Right lobe of liver (tissue), 6 donors: ENCODE data around the gene EHD1. TPM values are rescaled to one million over a fixed set of nuclear protein-coding genes. Genes with fewer than 3 reads are reported as not detected.

ENCODE experiments used
- ATAC-seq, 4 donors: fragments of 200-7000 bp; cut with Tn5 transposase; one replicate each; pipeline ENCODE4 v1.9.1; 2020; ENCODE audit warnings: mild to moderate bottlenecking in 4 of 4, moderate library complexity in 4 of 4
- DNase-seq, 3 donors: peaks; one replicate each; pipeline ENCODE4 v3.0.0-alpha.2; 2020
- H3K27ac ChIP-seq, 3 donors: fragments of 200-600 bp; one replicate each; pipeline ENCODE4 v1.8.0; 2022
- H3K27me3 ChIP-seq, 2 donors: fragments of 200-600 bp; one replicate each; pipeline ENCODE4 v1.8.0; 2022
- H3K36me3 ChIP-seq, 4 donors: fragments of 200-600 bp; sonication (generic) in 1 of 4; one replicate each; pipeline versions ENCODE4 v1.5.1 to v1.8.0; 2017 to 2022; ENCODE audit warnings: control low read depth in 1 of 4
- H3K4me1 ChIP-seq, 4 donors: fragments of 200-600 bp; sonication (generic) in 1 of 4; one replicate each; pipeline versions ENCODE4 v1.5.1 to v1.8.0; 2017 to 2022; ENCODE audit warnings: control low read depth in 1 of 4
- H3K4me3 ChIP-seq, 3 donors: fragments of 200-600 bp; one replicate each; pipeline ENCODE4 v1.8.0; 2022
- H3K9me3 ChIP-seq, 4 donors: fragments of 200-600 bp; sonication (generic) in 1 of 4; one replicate each; pipeline versions ENCODE4 v1.5.1 to v1.8.0; 2017 to 2022; ENCODE audit warnings: control low read depth in 1 of 4
- POLR2A ChIP-seq: fragments of 450-650 bp; IDR thresholded peaks from one replicate; pipeline ENCODE4 v1.6.1; 2017; ENCODE audit warnings: antibody characterized with exemption, mild to moderate bottlenecking
- WGBS: methylation state at CpG from one replicate; pipeline ENCODE4 v1.1.6; 2018; ENCODE audit warnings: low coverage, low lambda C conversion rate; ENCODE audit not compliant: insufficient coverage; ENCODE audit errors: missing lambda C conversion rate; 5-methylcytosine and 5-hydroxymethylcytosine counted together
- intact Hi-C, 2 donors: fragments of 100-400 bp; cut with DNase I; formaldehyde crosslinking; loops; one replicate each; pipeline versions ENCODE4 v1.11.2 to v1.14.1; 2022
- total RNA-seq, 6 experiments: library from RNA; depleted of rRNA in 2 of 6; stranded (reverse); fragments of >200 nt in 2 of 6; fragmentation: NEBNext Ultra II Directional in 3 of 6; extraction: Animal tissue kit (Norgen Biotek cat#: 25700) in 3 of 6; gene quantifications; one replicate each; pipeline versions ENCODE4 v1.1.0 to v1.2.4, GENCODE V29; 2016 to 2023
- TF ChIP-seq, protein P1 (sequence below), 4 donors: fragments of 200-600 bp in 3 of 4; fragments of 450-650 bp in 1 of 4; IDR thresholded peaks; one replicate each; pipeline versions ENCODE4 v1.5.1 to v1.8.0; 2016 to 2022; ENCODE audit warnings: antibody characterized with exemption in 4 of 4, mild to moderate bottlenecking in 2 of 4
- donor health status: DM: no; HTN: yes; CAD: no.
- donor health status: DM: no; HTN: no; CAD: no.
- donor health status: DM: no; HTN: no; CAD: no.
- donor health status: DM: no; HTN: yes; CAD: no.
- donor health status: DM: no; HTN: yes; CAD: no.

Gene EHD1
- total RNA-seq, 6 experiments from 2014 or later = 18.8 to 36.1 (median 26.3) TPM

DNA sequence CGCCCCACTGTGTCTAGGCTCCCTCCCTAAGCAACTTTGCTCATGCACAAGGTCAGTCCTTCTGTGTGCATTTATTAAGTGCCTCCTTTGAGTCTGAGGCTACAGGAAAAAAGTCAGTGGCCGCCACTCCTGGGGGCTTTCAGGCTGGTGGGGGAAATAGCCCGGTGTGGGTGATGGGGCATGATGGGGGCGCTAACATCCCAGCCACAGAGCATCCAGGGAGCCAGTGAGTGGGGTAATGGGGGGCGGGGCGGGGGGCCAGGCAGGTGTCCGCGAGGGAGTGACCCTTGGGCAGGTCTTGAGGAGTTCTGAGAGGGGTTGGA, 9.9 kb upstream of the EHD1 start:
- 21% methylated on average over 4 of the region's 8 CpGs for WGBS
- no peaks in the 10 kb centered on the region for H3K9me3 ChIP-seq
- DNase-seq (no peak), ATAC-seq (no peak)
- peaks cover 0 to 46% (median 8%) of the 10 kb centered on the region in 4 donors for H3K4me1 ChIP-seq
- intact Hi-C loops = no loop called here
- H3K36me3 ChIP-seq = no peaks in the 10 kb centered on the region
- H3K4me3 ChIP-seq = no peak overlapping the region
- TF ChIP-seq POLR2A = no peak
- TF ChIP-seq, protein P1, sequence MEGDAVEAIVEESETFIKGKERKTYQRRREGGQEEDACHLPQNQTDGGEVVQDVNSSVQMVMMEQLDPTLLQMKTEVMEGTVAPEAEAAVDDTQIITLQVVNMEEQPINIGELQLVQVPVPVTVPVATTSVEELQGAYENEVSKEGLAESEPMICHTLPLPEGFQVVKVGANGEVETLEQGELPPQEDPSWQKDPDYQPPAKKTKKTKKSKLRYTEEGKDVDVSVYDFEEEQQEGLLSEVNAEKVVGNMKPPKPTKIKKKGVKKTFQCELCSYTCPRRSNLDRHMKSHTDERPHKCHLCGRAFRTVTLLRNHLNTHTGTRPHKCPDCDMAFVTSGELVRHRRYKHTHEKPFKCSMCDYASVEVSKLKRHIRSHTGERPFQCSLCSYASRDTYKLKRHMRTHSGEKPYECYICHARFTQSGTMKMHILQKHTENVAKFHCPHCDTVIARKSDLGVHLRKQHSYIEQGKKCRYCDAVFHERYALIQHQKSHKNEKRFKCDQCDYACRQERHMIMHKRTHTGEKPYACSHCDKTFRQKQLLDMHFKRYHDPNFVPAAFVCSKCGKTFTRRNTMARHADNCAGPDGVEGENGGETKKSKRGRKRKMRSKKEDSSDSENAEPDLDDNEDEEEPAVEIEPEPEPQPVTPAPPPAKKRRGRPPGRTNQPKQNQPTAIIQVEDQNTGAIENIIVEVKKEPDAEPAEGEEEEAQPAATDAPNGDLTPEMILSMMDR (IDR thresholded peaks at IDR 0.05) = no peak
- H3K27me3 ChIP-seq = no peaks in the 10 kb centered on the region
- H3K27ac ChIP-seq = peak overlapping the region in 1 of 3 donors; percentile 37

DNA sequence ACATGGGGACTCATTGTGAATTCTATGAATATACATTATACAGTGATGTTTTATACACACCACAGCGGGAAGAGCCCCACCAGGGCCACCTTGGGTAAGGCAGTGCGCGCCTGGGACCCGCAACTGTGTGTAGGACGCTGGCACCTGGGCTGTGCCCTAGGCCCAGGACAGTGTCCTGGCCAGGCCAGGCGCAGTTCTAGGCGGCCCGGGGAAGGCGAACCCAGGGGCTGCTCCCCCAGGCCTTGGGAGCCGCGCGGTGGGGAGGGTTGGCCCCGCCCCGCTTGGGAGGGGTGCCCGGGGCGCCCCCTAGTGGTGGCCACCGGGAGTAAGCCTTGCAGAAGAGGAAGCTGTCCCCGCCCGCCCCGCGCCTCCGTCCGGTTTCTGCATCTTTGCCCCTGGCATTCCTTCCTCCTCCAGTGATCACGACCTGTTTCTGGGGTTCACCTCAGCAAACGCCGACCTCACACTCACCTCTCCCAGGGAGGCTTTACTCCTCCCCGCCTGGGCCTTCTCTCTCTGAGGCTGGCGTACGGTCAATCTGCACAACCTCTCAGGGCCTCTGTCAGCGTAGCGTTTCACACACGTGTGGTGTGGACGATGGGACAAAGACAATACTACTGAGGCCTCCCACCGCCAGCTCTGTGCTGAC, 9.5 kb upstream of the EHD1 start:
- no peak overlapping the region for H3K4me3 ChIP-seq
- peak; percentile 73 to 83 (median 76) for ATAC-seq
- H3K9me3 ChIP-seq = no peaks in the 10 kb centered on the region
- DNase-seq = peak; percentile 87 to 89 (median 88)
- peak overlapping the region in 1 of 3 donors; percentile 37 for H3K27ac ChIP-seq
- 2% methylated on average over 7 of the region's 34 CpGs for WGBS
- H3K27me3 ChIP-seq = no peaks in the 10 kb centered on the region
- H3K4me1 ChIP-seq = peaks cover 0 to 46% (median 8%) of the 10 kb centered on the region in 4 donors
- TF ChIP-seq, protein P1 (IDR thresholded peaks at IDR 0.05) = peak; percentile 89 to 99 (median 98)
- TF ChIP-seq POLR2A = no peak
- intact Hi-C loops = no loop called here
- no peaks in the 10 kb centered on the region for H3K36me3 ChIP-seq

DNA sequence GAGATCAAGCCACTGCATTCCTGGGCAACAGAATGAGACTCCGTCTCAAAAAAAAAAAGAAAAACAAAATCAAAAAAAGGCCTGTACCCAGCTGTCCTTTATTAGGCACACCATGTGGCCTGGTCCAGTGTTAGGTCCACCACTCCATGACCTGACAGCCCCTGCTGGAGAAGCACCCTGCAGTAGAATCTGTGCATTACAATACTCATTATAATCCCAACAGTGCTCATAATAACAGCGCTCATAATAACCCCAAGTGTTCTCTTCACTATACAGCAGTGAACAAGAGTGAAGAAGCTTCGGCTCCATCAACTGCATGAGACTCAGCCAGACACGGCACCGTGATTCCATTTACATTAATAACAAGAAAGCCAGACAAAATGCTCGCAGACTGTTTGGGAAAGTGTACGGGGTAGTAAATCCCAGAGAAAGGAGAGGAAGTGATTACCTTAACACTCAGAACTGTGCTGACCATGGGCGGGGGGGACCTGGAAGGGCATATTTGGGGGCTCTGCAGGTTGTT, 8.9 kb upstream of the EHD1 start:
- Histone ChIP-seq H3K4me1 (peaks cover 0 to 46% (median 8%) of the 10 kb centered on the region in 4 donors), H3K9me3 (no peaks in the 10 kb centered on the region), H3K36me3 (no peaks in the 10 kb centered on the region), H3K4me3 (no peak overlapping the region), H3K27me3 (no peaks in the 10 kb centered on the region), H3K27ac (no peak overlapping the region)
- no peak for DNase-seq
- ATAC-seq = no peak
- TF ChIP-seq POLR2A = no peak
- TF ChIP-seq, protein P1 (IDR thresholded peaks at IDR 0.05) = no peak
- intact Hi-C loops = no loop called here
- WGBS = 67% methylated on average over 8 of the region's 8 CpGs

DNA sequence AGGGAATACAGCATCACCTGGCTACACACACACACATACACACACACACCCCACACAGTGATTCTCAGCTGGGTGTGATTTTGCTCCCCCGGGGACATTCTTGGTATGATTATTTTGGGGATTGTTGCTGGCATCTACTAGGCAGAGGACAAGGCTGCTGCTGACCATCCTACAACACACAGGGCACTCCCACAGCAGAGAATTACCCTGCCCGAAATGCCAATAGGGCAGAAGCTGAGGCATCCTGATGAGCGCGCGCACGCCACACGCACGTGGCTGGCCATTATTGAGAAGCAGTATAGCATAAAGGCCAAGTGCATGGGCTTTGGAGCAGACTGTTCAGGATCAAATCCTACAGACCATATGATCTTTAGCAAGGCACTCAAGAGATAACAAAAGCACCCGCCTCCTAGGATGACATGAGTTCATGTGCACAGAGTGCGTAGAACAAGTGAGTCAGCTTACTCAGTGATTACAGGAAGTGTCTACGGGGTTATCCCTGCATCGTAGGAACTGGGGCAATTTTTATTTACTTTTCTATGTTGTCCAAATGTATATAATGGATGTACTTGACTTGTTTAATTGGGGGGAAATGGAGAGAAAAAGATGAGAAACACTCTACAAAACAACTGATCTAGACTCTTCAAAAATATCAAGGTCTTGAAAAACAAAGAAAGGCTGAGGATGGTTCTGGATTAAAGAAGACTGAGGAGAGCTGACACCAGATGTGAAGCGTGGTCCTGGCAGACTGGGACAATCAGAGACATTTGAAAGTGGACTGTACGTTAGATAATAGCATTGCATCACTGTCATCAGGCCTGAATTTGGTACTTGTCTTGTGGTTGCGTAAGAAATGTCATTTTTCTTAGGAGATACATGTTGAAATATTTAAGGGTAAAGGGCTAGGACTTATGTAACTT, 7.2 kb upstream of the EHD1 start:
- 60% methylated on average over 13 of the region's 15 CpGs for WGBS
- ATAC-seq = peak in 2 of 4 donors; percentile 4 to 47
- Histone ChIP-seq H3K9me3 (no peaks in the 10 kb centered on the region), H3K27ac (no peak overlapping the region), H3K4me3 (no peak overlapping the region), H3K27me3 (no peaks in the 10 kb centered on the region), H3K36me3 (no peaks in the 10 kb centered on the region), H3K4me1 (peaks cover 0 to 44% (median 8%) of the 10 kb centered on the region in 4 donors)
- no peak for DNase-seq
- intact Hi-C loops = no loop called here
- TF ChIP-seq, protein P1 (IDR thresholded peaks at IDR 0.05) = no peak
- no peak for TF ChIP-seq POLR2A
